ENCODE data around the gene INPP4A. TPM values are rescaled to one million over a fixed set of nuclear protein-coding genes. Genes with fewer than 3 reads are reported as not detected.
"Not testable (repeated sequence)": the region's sequence is repeated elsewhere in the genome, so short reads cannot be mapped to it uniquely, and the experiment has no call there.

Gene INPP4A
- total RNA-seq, 1 donor from 2014 or later = 9.3 TPM

DNA sequence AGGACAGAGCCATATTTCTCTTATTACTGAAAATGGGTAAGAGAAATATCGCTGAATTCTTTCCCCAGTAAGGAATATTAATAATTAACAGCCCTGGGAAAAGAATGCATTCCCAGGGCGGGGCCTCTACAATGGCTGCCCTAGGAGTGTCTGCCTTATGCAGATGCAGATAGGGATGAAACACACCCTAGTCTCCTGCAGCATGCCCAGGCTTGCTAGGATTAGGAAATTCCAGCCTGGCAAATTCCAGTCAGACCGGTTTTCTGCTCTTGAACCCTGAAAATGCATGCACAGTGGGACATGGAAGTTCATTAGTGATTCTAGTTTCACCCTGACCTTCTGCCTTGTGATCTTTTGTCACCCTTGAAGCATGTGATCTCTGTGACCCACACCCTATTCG is 9.0 kb upstream of the INPP4A start:
- ATAC-seq; DNase-seq (ENCODE audit: low spot score): not testable (repeated sequence)

- DNase-seq (ENCODE audit: low spot score) (no peak), ATAC-seq (peak; percentile 63)
Observed at GRCh38 chr2:98436734-98437133, 7.9 kb upstream of the INPP4A start.

DNA sequence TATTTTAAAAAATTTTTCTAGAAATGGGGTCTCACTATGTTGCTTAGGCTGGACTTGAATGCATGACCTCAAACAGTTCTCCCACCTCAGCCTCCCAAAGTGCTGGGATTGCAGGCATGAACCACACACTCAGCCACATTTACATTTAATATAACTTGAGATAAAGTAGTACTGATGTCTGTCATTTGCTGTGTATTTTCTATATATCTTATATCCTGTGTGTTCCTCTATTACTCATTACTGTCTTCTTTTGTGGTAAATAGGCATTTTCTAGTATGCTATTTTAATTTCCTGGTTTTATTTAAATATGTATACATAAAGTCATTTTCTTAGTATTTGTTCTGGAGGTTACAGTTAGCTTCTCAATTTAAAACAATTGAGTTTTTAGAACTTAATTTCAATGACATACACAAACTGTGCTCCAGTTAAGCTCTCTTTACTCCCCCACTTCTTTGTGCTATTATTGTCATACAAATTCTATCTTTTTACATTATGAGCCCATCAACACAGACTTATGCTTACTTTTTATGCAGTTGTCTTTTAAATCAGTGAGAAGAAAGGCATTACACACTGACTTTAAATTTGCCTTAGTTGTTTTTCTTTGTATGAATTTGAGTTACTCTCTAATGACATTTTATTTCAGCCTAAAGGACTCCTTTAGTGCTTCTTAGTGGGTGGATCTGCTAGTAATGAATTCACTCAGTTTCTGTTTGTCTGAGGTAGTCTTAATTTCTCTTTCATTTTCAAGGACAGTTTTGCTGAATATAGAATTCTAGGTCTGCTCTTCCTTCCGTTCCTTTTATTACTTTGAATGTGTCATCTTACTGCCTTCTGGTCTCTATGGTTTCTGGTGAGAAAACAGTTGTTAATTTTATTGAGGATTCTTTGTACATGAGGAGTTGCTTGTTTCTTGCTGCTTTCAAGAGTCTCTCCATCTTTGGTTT is 6.2 kb upstream of the INPP4A start:
- no peak for ATAC-seq

DNA sequence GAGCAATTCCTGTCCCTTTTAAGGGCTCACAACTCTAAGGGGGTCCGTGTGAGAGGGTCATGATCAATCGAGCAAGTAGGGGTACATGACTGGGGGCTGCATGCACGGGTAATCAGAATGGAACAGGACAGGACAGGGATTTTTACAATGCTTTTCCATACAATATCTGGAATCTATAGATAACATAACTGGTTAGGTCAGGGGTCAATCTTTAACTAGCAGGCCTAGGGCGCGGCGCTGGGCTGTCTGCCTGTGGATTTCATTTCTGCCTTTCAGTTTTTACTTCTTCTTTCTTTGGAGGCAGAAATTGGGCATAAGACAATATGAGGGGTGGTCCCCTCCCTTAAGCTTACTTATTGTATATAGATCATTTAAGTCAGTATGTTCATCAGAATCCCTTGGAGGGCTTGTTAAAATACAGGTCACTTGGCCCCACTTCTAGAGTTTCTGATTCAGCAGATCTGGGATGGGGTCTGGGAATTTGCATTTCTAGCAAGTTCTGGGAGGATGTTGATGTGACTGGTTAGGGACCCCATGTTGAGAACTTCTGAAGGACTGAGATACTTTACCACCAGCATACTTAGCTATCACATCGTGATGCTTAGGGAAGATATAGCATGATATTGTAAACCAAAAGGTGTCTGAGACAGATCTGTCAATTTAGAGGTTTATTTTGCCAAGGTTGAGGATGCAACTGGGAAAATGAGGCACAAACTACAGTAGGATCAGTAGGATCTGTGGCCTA is 2.8 kb upstream of the INPP4A start:
- DNase-seq (ENCODE audit: low spot score) = no peak
- no peak for ATAC-seq

More for the DNA sequence above, 6.2 kb upstream of the INPP4A start:
- DNase-seq (ENCODE audit: low spot score) = no peak

DNA sequence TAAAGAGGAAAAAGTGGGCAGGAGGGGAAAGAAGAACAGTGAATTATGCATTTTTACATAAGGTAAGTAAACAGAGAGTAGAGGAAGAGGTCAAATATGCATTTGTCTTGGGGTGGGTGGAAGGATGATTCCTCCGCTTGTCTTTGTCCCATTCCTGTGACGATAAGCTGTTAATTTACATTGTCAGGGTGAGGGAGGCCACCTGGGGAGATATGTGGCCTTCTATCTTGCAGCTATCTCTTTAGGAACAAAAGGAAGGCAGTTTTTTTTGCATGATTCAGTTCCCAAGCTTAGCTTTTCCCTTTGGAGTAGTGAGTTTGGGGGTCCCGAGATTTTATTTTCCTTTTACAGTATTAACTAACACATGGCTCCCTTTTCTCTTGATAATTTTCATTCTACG is 2.2 kb upstream of the INPP4A start:
- DNase-seq (ENCODE audit: low spot score) (no peak), ATAC-seq (no peak)

DNA sequence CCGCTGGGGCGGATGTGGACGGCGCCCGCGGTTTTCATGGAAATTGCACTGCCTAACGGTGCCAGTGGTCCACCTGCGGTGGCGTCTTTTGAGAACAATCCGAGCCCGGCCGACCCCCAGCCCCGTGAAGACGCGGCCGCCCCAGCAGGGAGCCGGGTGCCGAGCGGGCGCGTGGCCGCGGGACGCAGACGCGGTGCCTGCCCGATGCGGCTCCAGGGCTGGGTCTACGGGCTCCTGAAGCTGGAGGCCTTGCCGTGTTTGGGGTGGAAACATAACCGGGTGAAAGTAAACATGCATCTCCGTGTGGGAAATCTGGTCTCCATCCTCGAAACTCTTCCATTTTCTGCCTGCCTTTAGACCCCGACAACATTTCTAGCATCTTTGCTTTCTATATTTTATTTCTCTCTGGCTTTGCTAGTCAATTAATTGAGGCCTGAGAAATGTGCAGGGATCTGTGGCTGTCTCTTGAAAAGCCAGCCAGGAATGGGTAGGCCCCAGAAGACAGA is 572 bp downstream of the INPP4A start:
- DNase-seq (ENCODE audit: low spot score) = peak; percentile 59

GRCh38 chr2:98445683-98446581 is 1.3 kb downstream of the INPP4A start:
- ATAC-seq (no peak), DNase-seq (ENCODE audit: low spot score) (no peak)

More for the DNA sequence above, 572 bp downstream of the INPP4A start:
- peak; percentile 49 for ATAC-seq

DNA sequence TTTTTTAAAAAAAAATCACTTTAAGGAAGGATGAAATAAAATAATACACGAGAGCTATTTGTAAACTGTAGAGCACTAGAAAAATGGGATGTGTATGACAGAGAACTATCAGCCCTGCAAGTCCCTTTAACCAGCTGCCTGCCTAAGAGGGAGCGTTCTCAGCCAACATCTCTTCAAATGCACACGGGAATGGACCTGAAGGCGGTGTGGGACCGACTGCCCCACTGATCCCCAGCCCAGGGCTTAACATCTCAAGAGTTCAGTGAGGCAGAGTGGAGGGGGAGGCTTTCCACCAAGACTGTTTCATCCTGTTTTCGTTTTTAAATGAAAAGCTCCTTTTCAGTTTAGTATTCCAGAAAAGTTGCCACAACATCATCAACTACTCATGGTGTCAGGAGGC is 2.2 kb downstream of the INPP4A start:
- no peak for DNase-seq (ENCODE audit: low spot score)
- no peak for ATAC-seq

DNA sequence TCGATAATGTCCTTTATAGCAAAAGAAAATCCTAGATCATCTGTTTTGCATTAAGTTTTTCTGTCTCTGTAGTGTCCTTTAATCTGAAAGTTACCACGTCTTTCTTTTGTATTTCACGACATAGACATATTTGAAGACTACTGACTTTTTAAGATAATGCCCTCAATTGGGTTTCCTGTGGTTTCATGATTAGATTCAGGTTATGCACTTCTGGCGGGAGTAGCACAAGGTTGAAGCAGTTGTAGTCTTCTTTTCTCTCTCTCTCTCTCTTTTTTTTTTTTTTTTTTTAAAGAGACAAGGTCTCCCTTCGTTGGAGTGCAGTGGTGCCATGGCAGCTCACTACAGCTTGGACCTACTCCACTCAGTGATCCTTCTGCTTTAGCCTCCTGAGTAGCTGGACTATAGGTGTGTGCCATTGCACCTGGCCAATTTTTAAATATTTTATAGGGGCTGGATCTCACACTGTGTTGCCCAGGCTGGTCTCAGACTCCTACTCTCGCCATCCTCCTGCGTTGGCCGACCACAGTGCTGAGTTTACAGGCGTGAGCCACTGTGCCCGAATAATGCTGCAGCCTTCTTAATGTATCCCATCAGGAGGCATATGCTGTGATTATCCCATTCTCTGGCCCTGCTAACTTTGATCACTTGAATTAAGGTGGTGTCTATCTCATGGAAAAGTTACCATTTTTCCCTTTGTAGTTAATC is 3.9 kb downstream of the INPP4A start:
- DNase-seq (ENCODE audit: low spot score) = no peak

GRCh38 chr2:98452396-98453027 is 7.9 kb downstream of the INPP4A start:
- no peak for DNase-seq (ENCODE audit: low spot score)
- no peak for ATAC-seq

More for the DNA sequence above, 3.9 kb downstream of the INPP4A start:
- ATAC-seq = no peak

DNA sequence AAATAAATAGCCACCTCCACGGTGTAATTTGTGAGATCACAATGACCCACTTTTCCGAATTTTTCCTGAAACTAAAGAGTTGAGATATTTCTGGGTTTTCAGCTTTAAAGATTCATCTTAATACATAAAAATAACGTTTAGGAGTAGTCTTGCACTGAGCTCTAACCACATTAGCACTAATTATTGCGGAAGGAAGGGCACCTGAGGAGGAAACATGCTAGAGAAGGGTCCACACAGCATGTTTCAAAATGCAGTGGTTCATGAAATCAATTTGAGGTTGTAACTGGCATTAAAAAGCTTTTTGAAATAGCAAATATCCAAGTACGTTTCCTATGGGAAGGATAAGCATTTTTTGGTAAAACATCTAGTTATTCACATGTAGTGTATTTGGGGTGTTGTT is 8.4 kb downstream of the INPP4A start:
- ATAC-seq (no peak), DNase-seq (ENCODE audit: low spot score) (no peak)

- ATAC-seq (no peak), DNase-seq (ENCODE audit: low spot score) (no peak)
Observed at GRCh38 chr2:98453531-98453930, 8.9 kb downstream of the INPP4A start.

DNA sequence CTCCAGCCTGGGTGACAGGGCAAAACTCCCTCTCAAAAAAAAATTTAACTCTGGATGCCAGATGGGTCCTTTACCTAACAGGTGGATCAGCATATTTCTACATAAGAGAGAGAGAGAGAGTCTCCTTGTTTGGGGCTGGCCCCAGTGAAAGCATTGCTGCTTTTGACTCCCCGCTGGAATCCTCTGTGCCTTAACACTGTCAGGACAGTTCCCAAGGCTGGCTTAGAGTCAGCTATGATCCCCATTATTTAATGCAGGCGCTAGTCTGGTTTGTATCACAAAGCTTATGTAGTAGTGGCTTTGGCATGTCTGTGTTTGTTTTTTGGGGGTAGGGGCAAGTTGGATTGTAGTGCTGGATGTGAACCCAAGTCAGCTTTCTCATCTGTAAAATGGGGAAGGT is 9.4 kb downstream of the INPP4A start:
- no peak for DNase-seq (ENCODE audit: low spot score)
- ATAC-seq = no peak

- no peak for DNase-seq (ENCODE audit: low spot score)
- peak; percentile 61 for ATAC-seq
Observed at GRCh38 chr2:98454500-98455235, 10.0 kb downstream of the INPP4A start.

DNA sequence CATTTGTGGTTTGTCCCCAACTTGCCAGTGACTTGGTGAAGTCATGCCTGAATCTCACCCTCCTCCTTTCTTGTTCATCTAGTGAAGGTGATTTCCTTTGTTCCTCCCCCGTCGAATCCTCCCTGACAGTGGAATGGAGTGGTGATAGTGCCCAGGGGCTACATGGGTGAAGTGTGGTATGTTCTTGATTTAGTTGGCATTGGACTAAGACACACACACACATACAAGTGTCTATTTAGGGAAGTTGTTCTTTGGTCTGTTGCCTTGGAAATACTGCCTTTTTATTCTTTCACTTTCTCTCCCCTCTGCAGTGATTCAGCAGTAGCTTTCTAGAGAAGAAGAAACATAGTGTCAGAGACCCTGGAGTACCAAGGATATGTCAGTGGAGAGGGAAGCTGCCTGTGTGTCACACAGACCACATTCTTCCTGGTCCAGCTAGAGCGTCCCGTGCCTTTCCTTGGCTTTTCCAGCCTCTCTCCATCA is 10.9 kb downstream of the INPP4A start:
- ATAC-seq (peak; percentile 42), DNase-seq (ENCODE audit: low spot score) (no peak)

GRCh38 chr2:98457045-98457696 is 12.5 kb downstream of the INPP4A start:
- ATAC-seq = peak; percentile 15
- no peak for DNase-seq (ENCODE audit: low spot score)

DNA sequence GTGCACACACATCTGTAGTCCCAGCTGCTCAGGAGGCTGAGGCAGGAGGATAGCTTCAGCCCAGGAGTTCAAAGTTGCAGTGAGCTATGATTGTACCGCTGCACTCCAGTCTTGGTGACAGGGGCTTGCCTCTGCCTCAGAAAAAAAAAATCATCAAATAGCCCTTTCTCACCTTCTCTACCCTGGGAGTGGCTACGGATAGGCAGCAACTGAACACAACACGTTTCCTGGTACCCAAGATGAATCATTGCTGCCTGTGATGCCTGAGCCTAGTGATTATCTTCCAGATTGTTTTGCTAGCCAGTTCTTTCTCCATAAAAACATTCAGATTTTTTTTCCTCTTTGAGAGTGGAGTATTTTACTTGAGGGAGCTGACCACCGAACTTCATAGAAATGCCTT is 13.5 kb downstream of the INPP4A start:
- ATAC-seq (no peak), DNase-seq (ENCODE audit: low spot score) (no peak)

Data from left lobe of liver (tissue), 2 donors.